Activated naive CD4-positive, alpha-beta T cell treated with anti-CD3 and anti-CD28 coated beads, Interleukin-2, amount 10 ng/mL, durations not matched to agents 7 days and 5 days (primary cell): ENCODE data around the gene FRMD6.
"Not testable (repeated sequence)": the region's sequence is repeated elsewhere in the genome, so short reads cannot be mapped to it uniquely, and the experiment has no call there.

Source experiments
- CTCF ChIA-PET: fragments of 350-600 bp; sonication (Branson Sonifier 250); formaldehyde crosslinking; loops from one replicate; lab custom pipeline; 2021; ENCODE audit warnings: antibody characterized with exemption; lab: Charles Lee
- DNase-seq: peaks from one replicate; pipeline ENCODE4 v3.0.0-alpha.2; 2020
- H3K27ac Mint-ChIP-seq: one replicate; pipeline ENCODE4 v1.8.0; 2021; ENCODE audit warnings: mild to moderate bottlenecking, moderate library complexity, mixed read lengths
- H3K27me3 Mint-ChIP-seq: one replicate; pipeline ENCODE4 v1.8.0; 2021; ENCODE audit warnings: mild to moderate bottlenecking, mixed read lengths
- H3K36me3 Mint-ChIP-seq: one replicate; pipeline ENCODE4 v1.8.0; 2021; ENCODE audit warnings: mixed read lengths
- H3K4me1 Mint-ChIP-seq: one replicate; pipeline ENCODE4 v1.8.0; 2021; ENCODE audit warnings: mixed read lengths
- H3K4me3 Mint-ChIP-seq: one replicate; pipeline ENCODE4 v1.8.0; 2021; ENCODE audit warnings: mild to moderate bottlenecking, moderate library complexity, mixed read lengths
- H3K9me3 Mint-ChIP-seq: one replicate; pipeline ENCODE4 v1.8.0; 2021; ENCODE audit warnings: mixed read lengths

Gene FRMD6

DNA sequence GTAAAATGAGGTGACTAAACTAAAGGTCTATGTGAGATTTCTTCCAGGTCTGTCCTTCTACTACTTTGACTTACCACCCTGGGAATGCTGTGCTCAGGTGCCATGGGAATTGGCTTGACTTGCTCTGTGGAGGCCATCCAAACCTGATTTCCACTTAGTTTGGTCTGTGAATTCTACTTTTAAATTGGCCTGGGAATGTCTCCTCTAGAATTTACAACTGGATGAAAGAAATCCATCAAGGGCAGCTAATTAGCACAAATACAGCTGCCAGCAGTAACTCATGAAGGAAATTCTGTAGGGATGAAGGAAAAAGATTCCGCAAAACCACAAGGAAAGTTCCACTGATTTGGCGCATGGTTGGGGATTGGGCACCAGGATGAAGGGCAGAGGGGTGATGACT, 31.7 kb upstream of the FRMD6 start:
- no peak for DNase-seq
- Mint-ChIP-seq H3K4me3 (no peak overlapping the region), H3K36me3 (no peaks in the 10 kb centered on the region), H3K4me1 (no peaks in the 10 kb centered on the region), H3K27ac (no peak overlapping the region), H3K27me3 (peaks cover 4% of the 10 kb centered on the region), H3K9me3 (no peaks in the 10 kb centered on the region)
- CTCF ChIA-PET, result interaction anchor here (1.3 kb wide), 1 partner anchor 32 kb away, joined by 5 read pairs; no protein-coding TSS in a partner anchor

DNA sequence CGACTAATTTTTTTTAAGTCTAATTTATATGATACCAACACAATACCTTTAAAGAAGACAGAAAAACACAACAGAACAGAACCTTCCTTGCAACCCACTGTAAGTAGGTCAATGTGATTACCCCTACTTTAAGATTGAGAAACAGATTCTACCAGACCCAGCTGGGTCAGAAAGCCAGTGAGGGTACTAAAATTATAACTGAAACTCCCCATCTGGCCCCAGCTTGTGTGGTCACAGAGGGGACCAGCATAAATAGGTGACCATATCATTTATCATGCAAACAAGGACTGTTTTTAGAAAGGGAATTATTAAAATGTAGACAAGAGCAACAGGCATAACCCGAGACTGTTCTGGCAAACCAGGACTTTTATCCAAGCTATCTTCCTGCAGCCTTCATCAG, 30.1 kb upstream of the FRMD6 start:
- Mint-ChIP-seq H3K27me3 (peaks cover 4% of the 10 kb centered on the region), H3K36me3 (no peaks in the 10 kb centered on the region), H3K27ac (no peak overlapping the region), H3K9me3 (no peaks in the 10 kb centered on the region), H3K4me1 (peaks cover under 1% of the 10 kb centered on the region), H3K4me3 (no peak overlapping the region)
- DNase-seq, result no peak
- CTCF ChIA-PET, result no interaction called here

DNA sequence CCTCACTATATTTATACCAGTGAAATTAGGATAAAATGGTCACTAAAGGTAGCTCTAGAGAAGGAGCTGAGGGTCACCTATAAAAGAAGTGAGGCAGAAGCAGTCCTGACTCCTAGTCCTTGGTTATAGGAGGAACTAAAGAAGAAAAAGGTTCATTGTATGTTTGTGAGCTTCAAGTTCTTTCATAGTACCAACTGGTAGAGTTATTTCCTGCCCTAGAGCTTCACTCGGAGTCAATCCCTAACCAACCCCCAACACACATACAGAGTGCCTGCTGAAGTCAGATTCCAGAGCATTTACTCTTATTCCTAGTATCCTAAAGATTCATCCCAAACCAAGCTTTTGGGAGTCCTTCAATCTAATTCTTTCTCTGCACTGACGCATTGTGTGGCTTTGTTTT, 29.3 kb upstream of the FRMD6 start:
- CTCF ChIA-PET, result no interaction called here
- no peak for DNase-seq

DNA sequence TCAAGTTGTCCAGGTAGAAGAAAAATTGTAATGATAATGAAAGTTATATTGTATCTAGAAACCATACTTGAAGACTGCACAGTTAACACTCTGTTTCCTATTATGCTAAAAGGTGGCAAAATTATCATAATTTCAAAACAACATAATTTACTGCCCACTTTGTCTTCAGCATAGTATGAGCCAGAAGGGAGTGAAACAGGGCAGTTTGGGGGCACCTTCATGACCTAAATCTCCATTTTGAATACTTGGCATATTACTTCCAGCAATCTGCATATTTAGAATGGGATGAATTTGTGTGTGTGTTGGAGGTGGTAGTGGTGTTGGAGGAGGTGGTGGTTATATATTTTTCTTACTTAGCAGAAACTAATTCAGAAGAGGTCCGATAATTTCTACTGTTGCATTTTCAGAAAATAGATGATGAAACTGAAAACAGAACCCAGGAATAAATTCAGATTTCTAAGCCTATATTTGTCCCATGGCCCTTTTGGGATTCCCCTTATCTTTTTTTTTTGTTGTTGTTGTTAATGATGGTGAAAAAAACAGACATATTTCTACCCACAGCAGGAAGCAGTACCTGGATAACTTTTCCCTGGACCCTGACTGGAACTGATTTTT, 26.6 kb upstream of the FRMD6 start:
- Mint-ChIP-seq H3K9me3 (no peaks in the 10 kb centered on the region), H3K4me3 (no peak overlapping the region), H3K27ac (no peak overlapping the region), H3K36me3 (no peaks in the 10 kb centered on the region), H3K27me3 (no peaks in the 10 kb centered on the region), H3K4me1 (peaks cover 5% of the 10 kb centered on the region)
- CTCF ChIA-PET, result no interaction called here
- DNase-seq, result no peak

More for the DNA sequence above, 29.3 kb upstream of the FRMD6 start:
- H3K27me3 Mint-ChIP-seq, result peaks cover 4% of the 10 kb centered on the region
- H3K9me3 Mint-ChIP-seq, result no peaks in the 10 kb centered on the region
- H3K27ac Mint-ChIP-seq, result no peak overlapping the region
- H3K4me1 Mint-ChIP-seq, result peaks cover 5% of the 10 kb centered on the region
- no peak overlapping the region for H3K4me3 Mint-ChIP-seq
- H3K36me3 Mint-ChIP-seq, result no peaks in the 10 kb centered on the region

DNA sequence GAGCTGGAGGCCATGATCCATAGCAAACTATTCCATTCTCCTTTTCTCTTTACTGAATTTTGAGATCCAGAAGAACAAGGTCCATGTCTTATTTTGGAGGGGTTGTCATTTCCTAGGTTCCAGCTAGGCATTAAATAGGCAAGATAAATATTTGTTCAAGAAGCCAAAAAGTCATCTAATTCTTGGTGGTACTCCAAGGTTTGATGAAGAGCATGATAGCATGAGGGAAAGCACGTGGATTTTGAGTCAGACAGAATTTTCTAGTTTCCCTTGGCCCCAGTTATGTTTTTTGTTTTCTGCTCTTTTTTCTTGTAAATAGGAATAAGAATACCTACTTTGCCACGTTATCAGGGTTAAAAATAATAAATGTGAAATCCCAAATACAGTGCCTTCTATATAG, 25.5 kb upstream of the FRMD6 start:
- no peak for DNase-seq
- no peaks in the 10 kb centered on the region for H3K27me3 Mint-ChIP-seq
- CTCF ChIA-PET, result no interaction called here
- H3K4me3 Mint-ChIP-seq, result no peak overlapping the region
- peaks cover 5% of the 10 kb centered on the region for H3K4me1 Mint-ChIP-seq
- no peaks in the 10 kb centered on the region for H3K9me3 Mint-ChIP-seq
- no peak overlapping the region for H3K27ac Mint-ChIP-seq
- H3K36me3 Mint-ChIP-seq, result no peaks in the 10 kb centered on the region

DNA sequence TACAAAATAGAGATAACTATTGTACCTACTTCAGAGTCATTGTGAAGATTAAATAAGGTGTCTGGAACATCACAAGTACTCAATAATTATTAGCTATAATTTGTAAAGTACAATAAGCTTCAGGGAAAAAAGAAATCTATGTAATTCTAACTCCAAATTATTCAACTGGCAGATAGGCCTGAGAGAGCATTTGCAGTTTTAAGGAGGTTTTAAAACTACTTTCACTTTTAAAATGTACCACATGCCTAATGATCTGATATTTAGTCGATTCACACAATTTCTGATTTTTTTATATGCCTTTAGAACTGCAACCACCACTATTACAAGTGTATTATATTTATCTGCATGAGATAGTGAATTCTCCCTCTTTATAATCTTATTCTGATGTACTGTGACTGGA, 24.9 kb upstream of the FRMD6 start:
- CTCF ChIA-PET, result no interaction called here
- DNase-seq, result no peak
- H3K4me3 Mint-ChIP-seq, result no peak overlapping the region
- no peaks in the 10 kb centered on the region for H3K9me3 Mint-ChIP-seq
- H3K4me1 Mint-ChIP-seq, result peaks cover 5% of the 10 kb centered on the region
- no peak overlapping the region for H3K27ac Mint-ChIP-seq
- no peaks in the 10 kb centered on the region for H3K36me3 Mint-ChIP-seq
- no peaks in the 10 kb centered on the region for H3K27me3 Mint-ChIP-seq

DNA sequence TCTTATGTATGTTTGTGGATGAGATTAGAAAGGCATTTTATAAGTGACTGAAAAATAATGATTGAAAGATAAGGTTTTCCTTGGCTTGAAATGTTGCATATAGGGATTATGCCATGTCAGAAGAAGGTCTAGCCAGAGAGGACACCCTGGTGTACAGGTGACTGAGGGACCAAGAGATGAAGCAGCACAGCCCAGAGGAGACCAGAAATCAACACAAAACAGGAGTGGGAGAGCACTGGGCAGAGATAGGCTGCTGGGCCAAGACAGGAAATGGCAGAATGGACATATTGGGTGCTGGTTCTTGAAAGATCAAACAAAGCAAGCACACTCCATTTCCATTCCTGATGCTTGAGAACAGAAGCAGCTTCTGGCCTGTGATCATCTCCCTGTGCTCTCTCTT, 24.4 kb upstream of the FRMD6 start:
- no peaks in the 10 kb centered on the region for H3K9me3 Mint-ChIP-seq
- H3K27me3 Mint-ChIP-seq, result no peaks in the 10 kb centered on the region
- no peak overlapping the region for H3K4me3 Mint-ChIP-seq
- no peaks in the 10 kb centered on the region for H3K36me3 Mint-ChIP-seq
- DNase-seq, result no peak
- no peak overlapping the region for H3K27ac Mint-ChIP-seq
- CTCF ChIA-PET, result no interaction called here
- H3K4me1 Mint-ChIP-seq, result peaks cover 5% of the 10 kb centered on the region

DNA sequence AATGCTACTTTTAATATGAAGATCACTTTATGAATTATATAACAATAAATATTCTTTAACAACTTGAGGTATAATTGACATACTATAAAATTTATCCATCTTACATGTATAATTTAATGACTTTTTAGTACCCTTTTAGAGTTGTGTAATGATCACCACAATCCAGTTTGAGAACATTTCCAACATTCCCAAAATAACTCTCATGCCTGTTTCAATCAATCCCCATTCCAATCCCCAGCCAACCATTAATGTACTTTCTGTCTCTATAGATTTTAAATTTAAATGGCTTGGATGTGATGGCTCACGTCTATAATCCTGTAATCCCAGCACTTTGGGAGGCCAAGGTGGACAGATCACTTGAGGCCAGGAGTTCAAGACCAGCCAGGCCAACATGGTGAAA, 23.5 kb upstream of the FRMD6 start:
- H3K27ac Mint-ChIP-seq, result no peak overlapping the region
- DNase-seq, result no peak
- H3K4me1 Mint-ChIP-seq, result peaks cover 5% of the 10 kb centered on the region
- no peaks in the 10 kb centered on the region for H3K27me3 Mint-ChIP-seq
- H3K4me3 Mint-ChIP-seq, result no peak overlapping the region
- CTCF ChIA-PET, result no interaction called here
- H3K9me3 Mint-ChIP-seq, result no peaks in the 10 kb centered on the region
- H3K36me3 Mint-ChIP-seq, result no peaks in the 10 kb centered on the region

DNA sequence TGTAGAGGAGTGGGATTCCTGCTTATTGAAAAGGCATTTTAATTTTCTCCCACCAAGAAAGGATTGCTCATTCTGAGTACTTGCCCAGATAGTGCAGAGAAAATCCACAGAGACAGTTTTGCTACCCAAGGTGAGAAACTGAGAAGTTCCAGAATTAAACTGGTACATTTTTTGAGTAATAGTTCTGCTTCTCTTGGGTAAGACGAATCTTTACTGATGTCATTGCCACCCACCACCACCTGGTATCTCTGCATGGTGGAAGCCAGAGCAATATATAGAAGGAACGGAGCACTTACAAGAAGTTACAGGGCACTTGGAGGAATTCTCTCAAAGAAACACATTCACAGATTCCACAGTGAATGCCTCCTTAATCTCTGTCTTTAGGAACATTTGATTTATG, 20.7 kb upstream of the FRMD6 start:
- CTCF ChIA-PET, result no interaction called here
- no peak for DNase-seq
- Mint-ChIP-seq H3K4me3 (no peak overlapping the region), H3K27ac (no peak overlapping the region), H3K9me3 (no peaks in the 10 kb centered on the region), H3K36me3 (no peaks in the 10 kb centered on the region), H3K27me3 (peaks cover 7% of the 10 kb centered on the region), H3K4me1 (peaks cover 5% of the 10 kb centered on the region)

DNA sequence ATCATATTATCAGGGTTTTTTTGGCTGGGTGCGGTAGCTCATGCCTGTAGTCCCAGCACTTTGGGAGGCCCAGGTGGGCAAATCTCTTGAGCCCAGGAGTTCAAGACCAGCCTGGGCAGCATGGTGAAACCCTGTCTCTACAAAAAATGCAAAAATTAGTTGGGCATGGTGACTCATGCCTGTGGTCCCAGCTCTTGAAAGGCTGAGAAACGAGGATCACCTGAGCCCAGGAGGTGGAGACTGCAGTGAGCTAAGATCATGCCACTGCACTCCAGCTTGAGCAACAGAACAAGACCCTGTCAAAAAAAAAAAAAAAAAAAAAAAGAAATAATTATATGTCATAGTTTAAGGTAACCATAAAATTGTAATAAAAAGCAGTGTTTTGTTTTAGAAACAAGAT, 18.4 kb upstream of the FRMD6 start:
- H3K36me3 Mint-ChIP-seq, H3K27ac Mint-ChIP-seq, H3K4me3 Mint-ChIP-seq, DNase-seq, CTCF ChIA-PET, H3K4me1 Mint-ChIP-seq, H3K9me3 Mint-ChIP-seq: not testable (repeated sequence)
- peaks cover 19% of the 10 kb centered on the region for H3K27me3 Mint-ChIP-seq

DNA sequence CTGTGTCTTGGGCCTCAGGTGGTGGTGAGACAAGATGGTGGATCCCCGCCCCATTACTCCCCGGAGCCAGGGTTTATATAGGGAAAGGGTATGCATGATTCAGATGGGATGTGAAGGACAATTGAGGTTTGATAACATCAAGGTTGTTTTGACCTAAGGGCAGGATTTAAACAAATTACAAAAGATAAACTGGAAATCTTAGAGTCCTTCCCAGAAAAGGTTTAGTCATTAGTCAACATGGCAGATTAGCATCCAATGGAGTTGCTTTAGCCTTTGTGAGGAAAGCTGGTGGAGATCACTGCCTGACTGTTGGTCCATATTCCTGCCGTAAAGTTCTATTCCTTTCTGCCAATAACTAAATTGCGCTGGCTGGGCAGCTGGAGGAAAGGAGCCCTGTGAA, 15.6 kb upstream of the FRMD6 start:
- Mint-ChIP-seq H3K27ac (no peak overlapping the region), H3K9me3 (no peaks in the 10 kb centered on the region), H3K27me3 (peaks cover 20% of the 10 kb centered on the region), H3K4me3 (no peak overlapping the region), H3K36me3 (no peaks in the 10 kb centered on the region), H3K4me1 (no peaks in the 10 kb centered on the region)
- CTCF ChIA-PET, result no interaction called here
- DNase-seq, result no peak

DNA sequence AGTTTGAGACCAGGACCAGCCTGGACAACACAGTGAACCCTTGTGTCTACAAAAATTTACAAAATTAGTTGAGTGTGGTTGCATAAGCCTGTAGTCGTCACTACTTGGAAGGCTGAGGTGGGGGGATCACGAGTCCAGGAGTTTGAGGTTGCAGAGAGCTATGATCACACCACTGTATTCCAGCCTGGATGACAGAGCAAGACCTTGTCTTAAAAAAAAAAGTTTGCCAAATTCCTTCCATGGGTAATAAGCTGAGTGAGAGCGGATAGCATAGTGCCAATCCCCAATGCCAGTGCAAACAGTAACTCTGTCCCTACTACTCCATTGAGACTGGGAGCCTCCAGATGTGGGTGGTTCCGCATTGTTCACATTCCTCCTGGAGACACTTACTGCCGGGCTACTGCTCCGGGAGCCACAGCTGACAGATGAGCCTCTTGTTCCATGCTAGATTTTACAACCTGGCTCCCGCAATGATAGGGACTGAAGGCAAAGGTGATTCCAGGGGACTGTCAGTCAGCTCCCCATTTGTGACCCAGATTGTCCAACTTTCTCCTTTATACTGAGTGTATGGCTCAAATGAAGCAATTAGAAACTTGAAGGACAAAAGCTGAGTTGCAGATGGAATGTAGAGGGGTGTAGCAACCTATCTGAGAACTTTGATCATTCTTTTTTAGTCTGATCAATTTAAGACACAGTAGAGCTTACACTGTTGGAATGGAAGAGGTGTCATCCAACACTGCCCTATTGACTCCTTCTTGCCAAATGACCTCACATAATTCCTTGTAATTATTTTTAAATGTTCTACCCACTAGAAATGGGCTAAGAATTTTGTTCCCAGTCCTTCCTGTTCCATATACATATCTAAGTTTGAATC, 13.4 kb upstream of the FRMD6 start:
- Mint-ChIP-seq H3K4me3 (no peak overlapping the region), H3K9me3 (no peaks in the 10 kb centered on the region), H3K27ac (no peak overlapping the region), H3K36me3 (no peaks in the 10 kb centered on the region), H3K27me3 (peaks cover 20% of the 10 kb centered on the region), H3K4me1 (no peaks in the 10 kb centered on the region)
- DNase-seq, result no peak
- CTCF ChIA-PET, result no interaction called here

DNA sequence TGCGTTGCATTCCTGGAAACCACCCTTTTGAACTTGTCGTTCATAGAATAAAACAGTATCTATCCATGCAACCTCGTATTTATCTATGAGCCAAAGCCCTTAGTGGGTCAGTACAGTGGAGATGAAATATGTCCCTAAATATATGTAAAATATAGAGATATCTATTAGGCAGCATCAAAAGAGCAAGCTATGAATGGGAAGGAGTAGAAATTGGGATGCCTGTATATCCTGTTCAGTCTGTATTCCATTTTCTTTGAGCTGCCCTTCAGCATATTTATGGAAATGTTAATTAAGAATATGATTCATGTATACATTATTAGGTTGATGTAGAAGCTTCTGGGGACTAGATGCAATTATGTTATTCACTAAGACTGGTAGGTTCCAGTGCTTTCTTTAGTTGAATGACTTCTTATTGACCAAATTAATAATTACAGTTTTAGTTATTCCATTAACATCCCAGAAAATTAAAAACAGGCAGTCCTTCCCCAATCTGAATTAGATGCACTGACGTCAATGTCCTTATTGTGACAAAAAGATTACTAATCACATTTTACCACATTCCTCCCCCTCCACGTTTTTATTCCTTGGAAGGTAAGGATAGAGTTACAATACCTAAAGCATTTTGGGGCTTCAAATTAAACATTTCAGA, 11.9 kb upstream of the FRMD6 start:
- Mint-ChIP-seq H3K4me1 (no peaks in the 10 kb centered on the region), H3K36me3 (no peaks in the 10 kb centered on the region), H3K27ac (no peak overlapping the region), H3K27me3 (peaks cover 20% of the 10 kb centered on the region), H3K4me3 (no peak overlapping the region), H3K9me3 (no peaks in the 10 kb centered on the region)
- CTCF ChIA-PET, result no interaction called here
- no peak for DNase-seq

DNA sequence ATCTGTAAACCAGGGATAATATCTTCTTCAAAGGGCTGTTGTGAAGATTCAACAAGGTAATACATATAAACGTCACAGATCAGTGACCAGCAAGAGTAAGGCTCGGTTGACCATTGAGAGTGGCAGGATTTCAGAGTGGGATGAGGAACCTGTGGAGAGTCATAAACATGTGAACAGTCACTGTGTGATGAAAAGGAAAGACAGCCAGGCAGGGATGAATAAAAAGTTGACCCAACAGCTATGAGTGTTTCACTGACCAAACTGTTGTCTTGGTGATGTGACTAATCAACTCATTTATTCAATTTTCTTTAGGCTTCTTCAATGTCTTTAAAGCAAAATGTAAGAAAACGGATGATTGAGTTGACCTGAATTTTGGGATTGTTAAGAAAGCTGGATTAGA, 8.6 kb upstream of the FRMD6 start:
- H3K27ac Mint-ChIP-seq, result no peak overlapping the region
- H3K4me1 Mint-ChIP-seq, result no peaks in the 10 kb centered on the region
- H3K4me3 Mint-ChIP-seq, result no peak overlapping the region
- H3K9me3 Mint-ChIP-seq, result no peaks in the 10 kb centered on the region
- peaks cover 10% of the 10 kb centered on the region for H3K27me3 Mint-ChIP-seq
- no peak for DNase-seq
- CTCF ChIA-PET, result interaction anchor here (1.2 kb wide), 1 partner anchor 9 kb away, joined by 4 read pairs; no protein-coding TSS in a partner anchor
- no peaks in the 10 kb centered on the region for H3K36me3 Mint-ChIP-seq
